Neural cell (in vitro differentiated cells): Measurements from ENCODE around the gene PTDSS2.

Experiments
- EP300 ChIP-seq: fragments of 450-650 bp; conservative IDR thresholded peaks from 2 replicates; pipeline ENCODE4 v1.6.1; 2014; ENCODE audit warnings: antibody characterized with exemption, mild to moderate bottlenecking, moderate library complexity; ENCODE audit not compliant: poor library complexity, severe bottlenecking
- EZH2 ChIP-seq: fragments of 200-600, 300-800 bp; shearing (Covaris generic), sonication (generic); IDR thresholded peaks from 2 replicates; pipeline ENCODE4 v1.6.1; 2014; ENCODE audit warnings: antibody characterized with exemption, low read length, borderline replicate concordance, mild to moderate bottlenecking; ENCODE audit not compliant: insufficient read depth, poor library complexity, severe bottlenecking
- MXI1 ChIP-seq: fragments of 450-650 bp; conservative IDR thresholded peaks from 2 replicates; pipeline ENCODE4 v1.6.1; 2014; ENCODE audit warnings: antibody characterized with exemption, mild to moderate bottlenecking; ENCODE audit not compliant: poor library complexity, severe bottlenecking
- POLR2AphosphoS5 ChIP-seq: IDR thresholded peaks from 2 replicates; pipeline ENCODE4 v1.6.1; 2012
- RAD21 ChIP-seq: fragments of 450-650 bp; conservative IDR thresholded peaks from 2 replicates; pipeline ENCODE4 v1.6.1; 2014; ENCODE audit warnings: antibody characterized with exemption, mild to moderate bottlenecking, moderate library complexity
- SMC3 ChIP-seq: fragments of 450-650 bp; conservative IDR thresholded peaks from 2 replicates; pipeline ENCODE4 v1.6.1; 2014; ENCODE audit warnings: antibody characterized with exemption, mild to moderate bottlenecking, moderate library complexity; ENCODE audit not compliant: poor library complexity
- TAF1 ChIP-seq: IDR thresholded peaks from 2 replicates; pipeline ENCODE4 v1.6.1; 2012; ENCODE audit warnings: low read depth
- TF ChIP-seq, protein P1 (sequence below): fragments of 450-650 bp; IDR thresholded peaks from 2 replicates; pipeline ENCODE4 v1.5.1; 2014; ENCODE audit warnings: antibody characterized with exemption, mild to moderate bottlenecking, moderate library complexity; ENCODE audit not compliant: poor library complexity, severe bottlenecking
- TF ChIP-seq, protein P2 (sequence below): IDR thresholded peaks from 2 replicates; pipeline ENCODE4 v1.6.1; 2012; ENCODE audit warnings: borderline replicate concordance

DNA sequence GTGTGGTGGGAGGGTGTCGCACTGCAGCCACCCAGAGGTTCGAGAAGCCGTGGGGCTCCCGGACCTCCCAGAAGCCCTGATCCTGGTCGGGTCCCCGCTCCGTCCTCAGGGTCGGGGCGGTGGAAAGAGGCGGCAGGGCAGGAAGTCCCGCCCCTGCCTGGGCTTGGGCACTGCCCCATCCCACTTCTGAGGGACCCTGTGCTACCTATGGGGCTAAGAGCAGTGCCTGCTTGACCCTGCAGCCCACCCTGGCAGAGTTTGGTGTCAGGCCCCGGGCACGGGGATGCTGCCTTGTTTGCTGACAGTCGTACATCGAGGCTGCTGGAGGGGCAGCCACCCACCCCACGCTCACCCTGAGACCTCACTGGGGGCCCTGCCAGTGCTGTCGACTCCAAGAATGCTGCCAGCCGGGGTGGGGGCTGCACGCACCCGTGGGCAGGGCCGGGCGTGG, 37.5 kb downstream of the PTDSS2 start:
- TF ChIP-seq, protein P1, sequence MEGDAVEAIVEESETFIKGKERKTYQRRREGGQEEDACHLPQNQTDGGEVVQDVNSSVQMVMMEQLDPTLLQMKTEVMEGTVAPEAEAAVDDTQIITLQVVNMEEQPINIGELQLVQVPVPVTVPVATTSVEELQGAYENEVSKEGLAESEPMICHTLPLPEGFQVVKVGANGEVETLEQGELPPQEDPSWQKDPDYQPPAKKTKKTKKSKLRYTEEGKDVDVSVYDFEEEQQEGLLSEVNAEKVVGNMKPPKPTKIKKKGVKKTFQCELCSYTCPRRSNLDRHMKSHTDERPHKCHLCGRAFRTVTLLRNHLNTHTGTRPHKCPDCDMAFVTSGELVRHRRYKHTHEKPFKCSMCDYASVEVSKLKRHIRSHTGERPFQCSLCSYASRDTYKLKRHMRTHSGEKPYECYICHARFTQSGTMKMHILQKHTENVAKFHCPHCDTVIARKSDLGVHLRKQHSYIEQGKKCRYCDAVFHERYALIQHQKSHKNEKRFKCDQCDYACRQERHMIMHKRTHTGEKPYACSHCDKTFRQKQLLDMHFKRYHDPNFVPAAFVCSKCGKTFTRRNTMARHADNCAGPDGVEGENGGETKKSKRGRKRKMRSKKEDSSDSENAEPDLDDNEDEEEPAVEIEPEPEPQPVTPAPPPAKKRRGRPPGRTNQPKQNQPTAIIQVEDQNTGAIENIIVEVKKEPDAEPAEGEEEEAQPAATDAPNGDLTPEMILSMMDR = no peak
- TF ChIP-seq EP300 (no peak), POLR2AphosphoS5 (no peak), EZH2 (no peak), TAF1 (no peak), SMC3 (no peak), RAD21 (no peak), MXI1 (no peak)
- TF ChIP-seq, protein P2, sequence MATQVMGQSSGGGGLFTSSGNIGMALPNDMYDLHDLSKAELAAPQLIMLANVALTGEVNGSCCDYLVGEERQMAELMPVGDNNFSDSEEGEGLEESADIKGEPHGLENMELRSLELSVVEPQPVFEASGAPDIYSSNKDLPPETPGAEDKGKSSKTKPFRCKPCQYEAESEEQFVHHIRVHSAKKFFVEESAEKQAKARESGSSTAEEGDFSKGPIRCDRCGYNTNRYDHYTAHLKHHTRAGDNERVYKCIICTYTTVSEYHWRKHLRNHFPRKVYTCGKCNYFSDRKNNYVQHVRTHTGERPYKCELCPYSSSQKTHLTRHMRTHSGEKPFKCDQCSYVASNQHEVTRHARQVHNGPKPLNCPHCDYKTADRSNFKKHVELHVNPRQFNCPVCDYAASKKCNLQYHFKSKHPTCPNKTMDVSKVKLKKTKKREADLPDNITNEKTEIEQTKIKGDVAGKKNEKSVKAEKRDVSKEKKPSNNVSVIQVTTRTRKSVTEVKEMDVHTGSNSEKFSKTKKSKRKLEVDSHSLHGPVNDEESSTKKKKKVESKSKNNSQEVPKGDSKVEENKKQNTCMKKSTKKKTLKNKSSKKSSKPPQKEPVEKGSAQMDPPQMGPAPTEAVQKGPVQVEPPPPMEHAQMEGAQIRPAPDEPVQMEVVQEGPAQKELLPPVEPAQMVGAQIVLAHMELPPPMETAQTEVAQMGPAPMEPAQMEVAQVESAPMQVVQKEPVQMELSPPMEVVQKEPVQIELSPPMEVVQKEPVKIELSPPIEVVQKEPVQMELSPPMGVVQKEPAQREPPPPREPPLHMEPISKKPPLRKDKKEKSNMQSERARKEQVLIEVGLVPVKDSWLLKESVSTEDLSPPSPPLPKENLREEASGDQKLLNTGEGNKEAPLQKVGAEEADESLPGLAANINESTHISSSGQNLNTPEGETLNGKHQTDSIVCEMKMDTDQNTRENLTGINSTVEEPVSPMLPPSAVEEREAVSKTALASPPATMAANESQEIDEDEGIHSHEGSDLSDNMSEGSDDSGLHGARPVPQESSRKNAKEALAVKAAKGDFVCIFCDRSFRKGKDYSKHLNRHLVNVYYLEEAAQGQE = no peak
